GM12892 (cell line): ENCODE measurements around the gene ARHGAP15.

Source experiments
- DNase-seq: peaks from one replicate; pipeline ENCODE4 v3.0.0; 2011; ENCODE audit not compliant: insufficient read length
- FAIRE-seq: peaks from 2 replicates; lab custom pipeline; 2011; peaks lifted over from hg19 to GRCh38; lab: Jason Lieb, UNC
- POLR2A ChIP-seq: IDR thresholded peaks from 2 replicates; pipeline ENCODE4 v1.6.1; 2011; ENCODE audit warnings: low read depth, low read length, control low read depth
- POLR2AphosphoS5 ChIP-seq: IDR thresholded peaks from 2 replicates; pipeline ENCODE4 v1.6.1; 2011; ENCODE audit warnings: low read depth, low read length, control low read depth
- TAF1 ChIP-seq: IDR thresholded peaks from 2 replicates; pipeline ENCODE4 v1.6.1; 2011; ENCODE audit warnings: low read depth, mild to moderate bottlenecking, control low read depth, low read length, borderline replicate concordance

ARHGAP15 gene

GRCh38 chr2:143434445-143434844 is 305.2 kb downstream of the ARHGAP15 start:
- no peak for DNase-seq
- TF ChIP-seq POLR2A = no peak
- no peak for TF ChIP-seq POLR2AphosphoS5
- no peak for FAIRE-seq

DNA sequence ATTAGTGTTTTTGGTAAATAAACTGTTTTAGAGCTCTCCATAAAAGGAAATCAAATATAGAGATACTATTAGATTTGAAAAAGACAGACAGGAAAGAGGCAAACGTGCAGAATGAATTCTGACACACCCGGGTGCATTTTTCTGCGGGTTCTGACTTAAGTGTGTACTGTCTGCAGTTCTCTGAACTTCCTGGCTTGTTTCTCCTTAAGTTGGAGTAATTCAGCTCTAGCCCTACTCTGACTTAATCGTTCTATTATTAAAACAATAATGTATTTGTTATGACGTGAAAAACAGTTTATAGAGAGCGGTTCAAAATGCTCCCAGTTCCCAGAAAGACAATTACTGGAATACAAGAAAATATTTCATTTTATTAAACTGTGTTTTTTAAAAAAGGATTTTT is 305.9 kb downstream of the ARHGAP15 start:
- DNase-seq (no peak), FAIRE-seq (no peak)

GRCh38 chr2:143436951-143437350 is 307.7 kb downstream of the ARHGAP15 start:
- TF ChIP-seq TAF1 (no peak), POLR2AphosphoS5 (no peak), POLR2A (no peak)
- no peak for FAIRE-seq

More for the DNA sequence above, 305.9 kb downstream of the ARHGAP15 start:
- no peak for TF ChIP-seq POLR2A
- no peak for TF ChIP-seq POLR2AphosphoS5
- TF ChIP-seq TAF1 = no peak

DNA sequence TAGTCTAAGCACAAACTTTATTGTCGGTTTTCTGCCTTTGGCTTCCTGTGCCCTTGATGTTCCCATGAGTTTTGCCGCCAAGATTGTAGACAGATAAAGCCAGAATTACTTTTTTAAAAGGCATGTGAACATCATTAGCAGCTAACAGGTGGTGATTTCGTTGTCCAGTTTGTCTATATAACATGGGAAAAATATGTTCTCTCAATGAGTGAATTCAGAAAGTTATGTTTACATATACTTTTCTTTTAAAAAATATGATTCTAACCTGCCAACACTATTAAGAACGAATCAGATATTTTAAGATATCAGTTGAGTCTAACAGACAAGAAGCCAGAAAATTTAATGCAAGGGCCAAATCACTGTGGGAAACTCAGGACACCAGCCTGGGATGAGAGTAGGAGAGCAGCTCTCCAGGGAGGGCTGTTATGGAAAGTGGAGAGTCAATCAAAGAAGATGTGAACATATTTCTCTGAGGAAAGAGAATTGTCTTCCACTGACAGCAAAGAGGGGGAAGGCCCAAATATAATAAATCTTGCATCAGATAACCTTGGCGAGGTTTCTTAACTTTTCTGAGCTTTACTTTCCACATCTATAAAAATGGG is 311.3 kb downstream of the ARHGAP15 start:
- FAIRE-seq (no peak), DNase-seq (no peak)
- TF ChIP-seq TAF1 (no peak), POLR2AphosphoS5 (no peak), POLR2A (no peak)

More at GRCh38 chr2:143436951-143437350, 307.7 kb downstream of the ARHGAP15 start:
- DNase-seq = no peak

DNA sequence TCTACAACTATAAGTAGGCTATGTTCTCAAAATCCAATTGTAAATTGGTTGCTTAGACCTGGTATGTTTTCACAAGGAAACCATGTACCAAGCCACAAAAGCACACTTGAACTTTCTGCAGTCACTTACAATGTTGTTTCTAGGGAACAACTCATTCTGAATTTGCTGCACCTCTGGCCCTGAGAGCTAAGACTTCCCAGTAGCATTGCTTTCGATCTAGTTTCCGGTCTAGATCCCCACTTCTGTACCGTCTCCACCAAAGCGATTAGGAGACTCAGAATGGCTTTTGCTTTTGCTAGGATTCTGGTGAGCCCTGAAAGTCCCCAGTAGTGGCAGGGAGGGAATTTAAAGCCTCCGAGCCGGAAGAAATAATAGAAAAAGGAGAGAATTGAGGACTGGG is 313.0 kb downstream of the ARHGAP15 start:
- DNase-seq = no peak
- TF ChIP-seq TAF1 (no peak), POLR2A (no peak), POLR2AphosphoS5 (no peak)
- no peak for FAIRE-seq

GRCh38 chr2:143451642-143452281 is 322.5 kb downstream of the ARHGAP15 start:
- DNase-seq (no peak), FAIRE-seq (no peak)
- TF ChIP-seq POLR2A (no peak), POLR2AphosphoS5 (no peak), TAF1 (no peak)

DNA sequence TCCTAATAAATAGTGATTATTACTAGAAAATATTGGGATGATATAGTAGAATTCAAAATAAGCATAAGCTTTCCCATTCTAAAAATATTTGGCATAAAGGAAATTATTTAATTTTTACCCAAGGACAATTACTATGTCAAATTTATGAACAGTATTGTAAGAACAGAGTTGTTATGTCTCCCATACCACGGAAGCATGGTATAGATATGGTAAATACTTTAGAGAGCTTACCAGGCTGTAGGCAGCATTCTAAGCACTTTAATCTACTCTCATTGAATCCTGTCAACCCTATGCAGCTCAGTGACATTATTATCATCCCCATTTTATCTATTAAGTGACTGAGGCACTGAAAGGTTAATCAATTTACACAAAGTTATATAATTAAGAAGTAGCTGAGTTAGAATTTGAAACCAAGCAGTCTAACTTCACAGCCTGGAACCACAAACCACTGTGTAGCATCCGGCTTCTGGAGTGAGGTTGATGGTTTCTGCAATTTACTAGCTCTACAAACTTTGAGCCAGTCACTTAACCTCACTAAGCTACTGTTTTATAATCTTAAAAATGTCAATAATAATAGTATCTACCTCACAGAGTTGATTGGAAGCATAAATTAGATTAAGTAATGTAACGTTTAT is 323.7 kb downstream of the ARHGAP15 start:
- FAIRE-seq = no peak
- TF ChIP-seq POLR2AphosphoS5 (no peak), POLR2A (no peak), TAF1 (no peak)
- DNase-seq = no peak

GRCh38 chr2:143453981-143454511 is 324.8 kb downstream of the ARHGAP15 start:
- DNase-seq (no peak), FAIRE-seq (no peak)
- TF ChIP-seq TAF1 (no peak), POLR2A (no peak), POLR2AphosphoS5 (no peak)

DNA sequence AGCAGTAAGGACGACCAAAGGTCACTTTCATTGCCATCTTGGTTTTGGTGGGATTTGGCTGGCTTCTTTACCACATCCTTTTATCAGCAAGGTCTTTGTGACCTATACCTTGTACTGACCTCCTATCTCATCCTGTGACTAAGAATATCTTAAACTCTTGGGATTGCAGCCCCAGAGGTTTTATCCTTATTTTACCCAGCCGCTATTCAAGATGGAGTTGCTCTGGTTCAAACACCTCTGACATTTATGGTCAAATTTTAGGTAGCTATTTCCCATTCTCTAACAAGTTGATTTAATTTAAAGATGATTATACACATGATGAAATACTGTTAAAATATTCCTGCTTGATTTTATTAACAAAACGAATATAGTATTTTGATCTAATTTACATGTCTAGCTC is 326.1 kb downstream of the ARHGAP15 start:
- DNase-seq (no peak), FAIRE-seq (no peak)
- no peak for TF ChIP-seq POLR2AphosphoS5
- no peak for TF ChIP-seq TAF1
- no peak for TF ChIP-seq POLR2A

DNA sequence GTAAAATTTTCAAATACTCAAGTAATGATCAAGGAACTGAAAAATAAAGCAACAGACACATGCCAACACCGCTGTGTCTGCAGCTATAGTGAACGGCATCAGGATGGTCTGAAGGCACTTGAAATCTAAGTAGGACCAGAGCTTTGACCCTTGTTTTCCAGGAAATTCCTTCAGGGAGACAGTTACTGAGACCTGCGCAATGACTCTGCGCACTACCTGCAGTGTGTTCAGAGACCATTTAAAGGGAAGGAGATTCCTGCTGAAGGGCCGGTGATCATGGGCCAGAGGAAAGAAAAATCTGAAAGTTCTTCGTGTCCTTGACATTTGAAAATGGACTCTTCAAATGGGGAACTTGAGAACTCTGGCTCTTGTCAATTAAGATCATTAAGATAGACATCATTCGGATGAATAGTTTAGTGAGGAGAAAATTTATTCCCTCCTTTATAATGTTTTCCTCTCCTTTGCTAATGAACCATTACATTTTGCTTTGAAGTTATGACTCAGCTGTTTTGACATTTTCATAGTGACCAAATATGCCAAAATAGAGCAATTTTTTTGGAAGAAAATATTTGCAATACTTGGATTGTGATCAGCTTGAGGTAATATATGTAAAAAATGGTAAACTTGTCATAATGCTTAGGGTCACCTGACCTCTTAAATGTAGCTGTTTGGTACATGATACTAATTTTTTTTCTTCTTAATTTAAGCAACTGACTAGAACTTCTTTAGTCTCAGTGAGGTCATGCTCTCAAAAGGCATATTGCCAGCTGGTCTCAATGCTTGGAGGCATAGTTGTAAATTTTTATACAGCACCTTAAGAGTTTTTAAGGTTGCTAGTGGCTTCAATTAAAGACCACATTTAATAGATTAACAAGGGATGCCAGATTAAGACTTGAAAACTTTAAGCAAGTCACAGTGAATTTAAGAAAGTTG is 329.3 kb downstream of the ARHGAP15 start:
- DNase-seq (no peak), FAIRE-seq (no peak)
- no peak for TF ChIP-seq POLR2AphosphoS5
- TF ChIP-seq POLR2A = no peak
- TF ChIP-seq TAF1 = no peak

DNA sequence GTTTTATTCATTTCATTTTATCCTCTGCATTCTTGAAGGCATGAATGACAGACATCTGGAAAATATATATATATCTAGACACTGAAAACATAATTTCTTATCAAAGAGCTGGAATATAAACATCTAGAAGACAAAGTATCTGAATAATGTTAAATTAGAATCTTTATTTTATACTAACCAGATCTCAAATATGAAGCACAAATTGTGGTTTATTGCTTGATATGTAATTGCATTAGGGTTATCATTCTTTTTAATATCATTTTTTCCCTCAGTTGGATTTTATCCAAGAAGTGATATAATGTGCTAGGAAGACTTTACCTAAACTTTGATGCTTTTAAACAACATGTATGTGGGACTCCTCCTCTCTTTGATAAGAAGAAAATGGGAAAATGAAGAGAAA is 331.2 kb downstream of the ARHGAP15 start:
- FAIRE-seq (no peak), DNase-seq (no peak)
- TF ChIP-seq POLR2A (no peak), POLR2AphosphoS5 (no peak), TAF1 (no peak)
